HG03571 (cell line): ENCODE data around the gene LIMCH1.

Experiments used
- ATAC-seq: cut with Tn5 transposase; IDR thresholded peaks from one replicate; pipeline ENCODE4 v1.9.1; 2021; ENCODE audit not compliant: unreplicated experiment

LIMCH1 gene

GRCh38 chr4:41528512-41529205 is 9.3 kb upstream of the LIMCH1 start:
- no peak for ATAC-seq

DNA sequence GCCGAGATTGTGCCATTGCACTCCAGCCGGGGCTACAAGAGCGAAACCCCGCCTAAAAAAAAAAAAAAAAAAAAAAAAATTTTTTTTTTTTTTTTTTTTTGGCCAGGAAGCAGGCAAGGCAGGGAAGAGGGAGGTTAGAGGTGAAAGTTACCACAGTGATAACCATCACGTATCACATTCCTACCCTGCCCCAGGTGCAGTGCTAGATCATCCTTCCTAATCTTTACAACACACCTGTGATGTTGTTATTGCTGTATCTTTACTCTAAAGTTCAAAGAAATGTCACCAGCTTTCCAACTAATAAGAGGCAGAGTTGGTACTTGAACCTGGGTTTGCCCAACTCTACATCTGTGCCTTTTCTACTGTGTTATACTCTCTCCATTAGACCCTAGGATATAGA is 7.2 kb upstream of the LIMCH1 start:
- ATAC-seq: no peak

GRCh38 chr4:41532336-41532735 is 5.6 kb upstream of the LIMCH1 start:
- no peak for ATAC-seq

DNA sequence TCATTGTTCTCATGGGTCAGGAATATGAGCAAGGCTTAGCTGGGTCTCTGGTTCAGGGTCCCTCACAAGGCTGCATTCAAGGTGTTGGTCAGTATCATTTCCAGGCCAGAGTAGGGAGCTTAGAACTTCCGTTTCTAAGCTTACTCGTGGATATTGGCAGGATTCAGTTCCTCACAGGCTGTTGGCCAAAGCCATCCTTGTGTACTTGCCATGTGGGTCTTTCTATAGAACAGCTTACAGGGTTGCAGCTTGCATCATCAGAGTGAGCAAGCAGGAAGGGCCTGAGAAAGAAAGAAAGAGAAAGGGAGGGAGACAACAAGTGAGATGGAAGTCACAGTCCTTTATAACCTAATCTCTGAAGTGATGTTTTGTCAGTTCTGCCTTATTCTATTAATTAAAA is 5.1 kb upstream of the LIMCH1 start:
- ATAC-seq: no peak

DNA sequence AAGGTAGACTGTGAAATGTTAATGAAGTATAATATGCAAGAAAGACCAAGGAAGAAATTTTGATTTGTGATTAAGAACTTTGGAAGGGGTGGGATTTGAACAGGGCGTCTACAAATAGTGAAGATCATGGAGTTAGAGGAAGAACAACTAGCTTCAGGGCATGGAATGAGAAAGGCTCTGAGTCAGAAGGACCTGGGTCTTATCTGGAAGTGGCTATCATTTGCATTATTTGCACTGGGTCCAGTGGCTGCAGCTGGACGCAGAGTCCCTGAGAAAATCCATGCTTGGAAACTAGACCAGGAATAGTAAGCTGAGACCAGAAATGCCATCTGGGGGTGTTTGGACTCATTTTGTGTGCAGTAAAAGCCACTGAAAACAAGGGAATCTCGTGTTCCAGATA is 4.3 kb upstream of the LIMCH1 start:
- ATAC-seq: no peak

GRCh38 chr4:41534404-41534803 is 3.6 kb upstream of the LIMCH1 start:
- ATAC-seq: no peak

DNA sequence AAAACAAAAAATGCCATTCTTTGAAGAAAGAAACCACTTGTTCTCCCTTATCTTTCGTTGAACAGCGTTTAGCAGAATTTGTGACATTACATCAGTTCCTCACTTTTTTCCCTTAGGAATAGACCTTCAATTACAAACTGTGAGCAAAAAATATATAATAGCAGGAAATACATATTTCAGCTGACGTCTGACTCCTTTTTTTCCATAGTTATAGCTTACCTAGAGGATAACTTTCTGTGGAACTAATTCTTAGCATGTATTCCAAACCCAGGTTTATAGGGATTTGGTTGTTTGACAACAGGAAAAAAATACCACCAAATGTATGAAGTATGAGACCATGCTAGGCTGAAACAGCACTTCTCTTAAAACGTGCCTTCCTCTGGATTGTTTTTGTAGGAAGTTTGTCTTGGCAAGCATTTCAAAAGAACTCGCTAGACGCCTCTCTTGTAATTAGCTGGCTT is 2.0 kb upstream of the LIMCH1 start:
- ATAC-seq: no peak

DNA sequence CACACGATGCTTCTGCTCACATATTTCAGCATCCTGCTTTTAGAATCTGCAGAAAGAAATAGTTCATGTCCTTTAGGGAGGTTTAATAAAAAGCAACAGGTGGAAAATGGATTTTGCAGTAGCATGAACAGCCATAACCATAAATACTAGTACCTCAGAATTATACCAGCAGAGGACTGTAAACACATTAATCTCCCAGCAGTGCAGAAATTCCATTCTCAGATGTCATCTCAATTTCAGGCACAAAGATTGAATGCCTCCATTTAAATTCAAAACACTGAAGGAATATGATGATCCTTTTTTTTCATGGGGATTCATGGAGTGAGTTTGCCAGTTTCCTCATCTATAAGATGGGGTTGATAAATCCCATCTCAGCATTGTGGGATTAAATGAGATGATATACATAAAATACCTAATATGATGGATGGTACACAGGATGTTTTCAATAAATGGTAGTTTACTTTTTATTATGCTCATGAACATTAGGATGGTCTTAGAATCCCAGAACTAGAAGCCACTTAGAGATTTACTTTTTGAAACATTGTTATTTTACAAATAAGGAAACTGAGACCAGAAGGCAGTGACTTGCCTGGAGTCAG is 566 bp upstream of the LIMCH1 start:
- ATAC-seq: no peak

DNA sequence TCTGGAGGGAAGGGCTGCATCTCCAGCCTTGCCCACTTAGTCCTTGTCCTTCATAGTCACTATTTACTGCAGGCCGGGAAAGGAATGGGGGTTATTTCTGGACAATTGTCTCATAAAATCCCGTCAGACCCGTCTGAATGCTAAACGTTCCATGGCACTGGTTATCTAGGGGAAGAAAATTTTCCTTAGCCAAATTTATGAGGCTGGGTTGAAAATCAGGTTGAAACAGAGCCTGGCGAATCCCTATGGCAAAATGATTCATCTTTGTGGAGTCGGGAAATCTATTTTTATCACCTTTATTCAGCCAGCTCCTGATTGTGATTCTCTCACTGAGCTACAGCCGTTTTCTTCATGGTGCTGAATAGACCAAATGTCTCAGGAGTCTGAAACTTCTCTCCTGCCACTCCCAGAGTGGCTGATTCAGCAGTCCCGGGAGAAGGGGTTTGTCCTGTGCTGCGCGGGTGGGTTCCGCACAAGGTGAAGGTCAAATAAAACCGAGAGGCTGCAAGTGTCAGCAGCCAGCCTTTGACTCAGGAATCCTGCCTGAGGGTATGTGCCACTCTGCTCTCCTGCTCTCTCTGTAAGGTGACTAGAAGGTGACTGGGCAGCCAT is 1.0 kb downstream of the LIMCH1 start:
- no peak for ATAC-seq

GRCh38 chr4:41539711-41540110 is 1.8 kb downstream of the LIMCH1 start:
- no peak for ATAC-seq

DNA sequence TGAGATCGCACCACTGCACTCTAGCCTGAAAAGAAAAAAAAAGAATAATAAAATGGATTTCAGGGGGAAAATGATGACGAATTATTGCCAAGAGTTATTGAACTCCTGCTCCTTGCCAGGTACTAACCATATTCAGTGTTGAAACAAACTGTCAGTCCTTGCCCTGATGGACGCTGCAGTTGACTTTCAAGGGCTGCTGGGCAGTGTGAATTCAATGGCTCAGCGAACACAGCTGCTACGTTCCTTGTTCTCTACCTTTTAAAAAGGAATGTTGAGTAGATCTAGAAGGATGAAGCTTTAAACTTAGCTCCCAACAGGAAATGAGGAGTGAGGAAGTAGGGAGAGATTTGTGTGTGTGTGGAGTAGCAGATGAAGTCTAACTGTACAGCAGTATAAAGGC is 2.7 kb downstream of the LIMCH1 start:
- ATAC-seq: no peak

DNA sequence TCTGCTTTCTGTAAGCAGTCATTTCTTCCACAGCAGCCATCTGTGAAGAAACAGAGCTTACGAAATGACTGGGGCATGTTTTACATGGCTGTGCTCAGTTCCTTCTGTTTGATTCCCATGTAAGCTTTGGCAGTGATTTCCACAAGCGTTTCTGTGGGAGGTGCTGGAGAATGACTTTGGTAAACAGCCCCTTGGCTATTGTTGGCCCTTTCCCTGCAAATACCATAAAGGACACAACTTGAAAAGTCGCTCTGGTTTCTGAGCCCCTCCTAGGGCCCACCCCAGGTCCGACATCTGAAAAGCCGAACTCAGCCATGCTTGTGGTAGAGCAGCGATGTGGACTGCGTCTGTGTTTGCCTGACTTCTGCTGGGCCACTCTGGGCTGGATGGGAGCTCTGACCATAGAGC is 3.7 kb downstream of the LIMCH1 start:
- no peak for ATAC-seq

- ATAC-seq: no peak
Measured at GRCh38 chr4:41542526-41543275, 4.7 kb downstream of the LIMCH1 start.

DNA sequence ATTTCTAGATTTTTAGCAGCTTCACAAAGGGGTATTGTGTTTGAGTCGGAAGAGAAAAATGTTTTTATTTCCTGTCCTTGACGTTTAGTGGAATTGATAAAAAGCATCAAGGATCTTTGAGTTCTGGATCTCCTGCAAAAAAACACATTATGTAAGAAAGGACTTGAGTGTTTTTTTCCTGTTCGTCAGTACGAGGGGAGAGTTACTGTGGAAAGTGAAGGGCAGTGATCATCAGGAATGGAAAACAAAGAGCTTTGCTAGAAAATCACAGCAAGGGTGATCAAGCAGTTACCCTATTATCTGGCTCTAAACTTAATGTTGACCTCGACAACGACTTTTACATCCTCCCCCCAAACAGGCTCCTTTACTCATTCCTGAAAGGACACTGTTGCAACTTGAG is 7.3 kb downstream of the LIMCH1 start:
- ATAC-seq: no peak

DNA sequence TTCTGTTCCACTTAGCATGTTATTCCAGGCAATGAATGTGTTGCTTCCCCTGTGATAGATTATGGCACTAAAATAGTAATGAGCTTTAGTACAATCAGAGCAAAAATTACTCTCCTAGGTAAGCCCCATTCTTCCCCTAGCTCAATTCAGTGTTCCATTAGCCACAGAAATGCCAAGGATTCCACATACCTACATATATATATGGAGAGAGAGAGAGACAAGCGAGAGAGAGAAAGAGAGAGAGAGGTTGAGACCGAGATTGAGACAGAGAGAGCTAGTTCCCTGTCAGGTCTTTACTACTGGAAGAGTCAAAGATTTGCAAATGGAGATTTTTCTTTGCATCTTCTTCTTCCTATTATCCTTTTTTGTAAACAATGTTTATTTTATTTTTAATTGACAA is 8.7 kb downstream of the LIMCH1 start:
- no peak for ATAC-seq

DNA sequence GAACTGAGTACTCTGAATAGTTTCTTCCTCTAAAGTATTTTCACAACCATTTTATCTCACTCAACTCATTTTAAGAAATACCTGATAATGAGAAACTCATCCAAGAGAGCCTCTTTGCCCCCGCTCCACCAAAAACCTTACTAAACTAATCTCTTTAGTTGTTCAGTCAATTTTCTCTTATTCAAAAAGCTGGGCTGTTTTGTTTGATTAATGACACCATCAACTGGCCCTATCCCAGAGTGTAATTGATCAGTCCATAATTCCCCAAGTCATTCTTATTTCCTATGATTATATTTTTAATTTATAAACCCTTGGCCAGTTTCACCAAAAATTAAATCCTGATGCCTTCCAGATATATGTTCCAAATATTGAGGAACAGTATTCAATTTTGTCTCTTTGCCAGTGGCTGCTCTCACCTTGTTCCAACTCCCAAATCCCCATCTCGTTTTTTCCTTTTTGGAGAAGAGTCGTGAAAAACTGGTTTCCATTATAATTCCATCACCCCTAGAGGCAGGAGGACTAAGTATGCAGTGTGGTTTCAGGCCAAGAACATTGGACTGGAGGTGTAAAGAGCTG is 10.4 kb downstream of the LIMCH1 start:
- ATAC-seq: no peak

DNA sequence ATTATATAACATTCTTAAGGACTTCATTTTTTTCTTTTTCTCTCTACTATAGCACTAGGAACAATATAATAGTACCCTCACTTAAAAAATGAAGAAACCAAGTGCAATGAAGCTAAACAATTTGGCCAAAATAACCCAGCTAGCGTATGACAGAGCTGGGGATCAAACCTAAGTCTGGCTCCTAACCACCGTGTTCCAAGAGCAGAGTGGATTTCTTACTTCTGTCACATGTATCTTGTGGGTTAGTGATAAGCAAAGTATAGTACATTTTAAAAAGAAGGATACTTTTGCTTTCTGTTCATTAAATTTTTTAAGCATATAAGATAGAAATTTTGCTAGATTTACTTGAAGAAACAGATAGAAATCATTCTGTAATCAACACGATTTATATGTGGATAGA is 11.5 kb downstream of the LIMCH1 start:
- no peak for ATAC-seq

DNA sequence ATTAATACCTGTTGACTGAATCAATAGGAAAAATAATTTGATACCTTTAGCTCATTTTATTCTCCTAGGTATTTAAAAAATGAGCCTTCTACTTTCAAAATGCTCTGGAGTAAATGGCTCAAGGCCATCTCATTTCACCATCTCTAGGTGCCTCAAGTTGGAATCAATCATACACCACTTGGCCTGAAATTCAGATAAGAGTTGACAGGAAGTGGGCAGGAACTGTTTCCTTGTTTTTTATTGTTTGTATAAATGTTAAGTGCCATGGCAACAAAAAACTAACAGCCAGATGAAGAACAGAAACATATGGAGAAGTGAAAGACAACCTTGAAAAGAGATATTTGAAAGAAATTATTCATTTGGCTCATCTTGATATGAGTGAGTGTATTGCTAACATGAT is 12.4 kb downstream of the LIMCH1 start:
- ATAC-seq: no peak

- ATAC-seq: no peak
Measured at GRCh38 chr4:41551536-41551935, 13.6 kb downstream of the LIMCH1 start.

DNA sequence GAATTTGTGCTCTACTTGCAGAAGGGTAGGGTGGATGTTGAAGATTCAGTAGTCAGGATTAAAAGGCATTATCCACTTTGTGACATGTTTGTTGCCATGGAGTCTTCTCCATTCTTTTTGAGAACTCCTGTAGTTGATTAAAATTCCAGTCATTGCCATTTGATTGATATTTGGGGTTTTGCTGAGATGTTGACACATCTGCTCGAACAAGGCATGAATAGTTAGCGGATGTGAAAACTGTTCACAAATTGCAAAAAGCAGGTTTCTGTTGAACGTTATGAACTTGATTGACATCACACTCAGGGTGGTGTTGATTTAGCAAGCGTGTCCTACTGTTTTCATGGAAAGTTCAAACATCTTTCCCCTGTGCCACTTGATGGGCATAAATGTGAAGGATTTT is 16.9 kb downstream of the LIMCH1 start:
- ATAC-seq: no peak

GRCh38 chr4:41556526-41556925 is 18.6 kb downstream of the LIMCH1 start:
- ATAC-seq: no peak
